Measurements from ENCODE around the gene NBEAL2. TPM values are rescaled to one million over a fixed set of nuclear protein-coding genes. Genes with fewer than 3 reads are reported as not detected.
"Not testable (repeated sequence)": the region's sequence is repeated elsewhere in the genome, so short reads cannot be mapped to it uniquely, and the experiment has no call there.

Gene NBEAL2
- total RNA-seq, 1 donor from 2014 or later = 122 TPM

- no peak for DNase-seq (ENCODE audit: low spot score)
Measured at GRCh38 chr3:47010910-47011309, 31.4 kb downstream of the NBEAL2 start.

- no peak for DNase-seq (ENCODE audit: low spot score)
Measured at GRCh38 chr3:47011371-47011770, 31.9 kb downstream of the NBEAL2 start.

GRCh38 chr3:47012342-47013230, 33.1 kb downstream of the NBEAL2 start:
- peak; percentile 40 for DNase-seq (ENCODE audit: low spot score)

GRCh38 chr3:47013231-47013630, 33.8 kb downstream of the NBEAL2 start:
- no peak for DNase-seq (ENCODE audit: low spot score)

GRCh38 chr3:47014036-47014435, 34.6 kb downstream of the NBEAL2 start:
- no peak for DNase-seq (ENCODE audit: low spot score)

GRCh38 chr3:47015151-47015550, 35.7 kb downstream of the NBEAL2 start:
- no peak for DNase-seq (ENCODE audit: low spot score)

GRCh38 chr3:47016086-47016933, 36.8 kb downstream of the NBEAL2 start:
- no peak for DNase-seq (ENCODE audit: low spot score)

- DNase-seq (ENCODE audit: low spot score) = no peak
Measured at GRCh38 chr3:47016934-47017435, 37.5 kb downstream of the NBEAL2 start.

GRCh38 chr3:47017504-47018268, 38.2 kb downstream of the NBEAL2 start:
- DNase-seq (ENCODE audit: low spot score) = no peak

- DNase-seq (ENCODE audit: low spot score) = no peak
Measured at GRCh38 chr3:47018269-47018611, 38.8 kb downstream of the NBEAL2 start.

GRCh38 chr3:47019201-47019600, 39.7 kb downstream of the NBEAL2 start:
- no peak for DNase-seq (ENCODE audit: low spot score)

- no peak for DNase-seq (ENCODE audit: low spot score)
Measured at GRCh38 chr3:47020311-47020710, 40.8 kb downstream of the NBEAL2 start.

- no peak for DNase-seq (ENCODE audit: low spot score)
Measured at GRCh38 chr3:47022641-47023071, 43.2 kb downstream of the NBEAL2 start.

GRCh38 chr3:47024932-47025331, 45.5 kb downstream of the NBEAL2 start:
- DNase-seq (ENCODE audit: low spot score) = no peak

- not testable (repeated sequence) for DNase-seq (ENCODE audit: low spot score)
Measured at GRCh38 chr3:47026432-47026831, 47.0 kb downstream of the NBEAL2 start.

- no peak for DNase-seq (ENCODE audit: low spot score)
Measured at GRCh38 chr3:47028146-47028545, 48.7 kb downstream of the NBEAL2 start.

- DNase-seq (ENCODE audit: low spot score) = no peak
Measured at GRCh38 chr3:47028667-47029066, 49.2 kb downstream of the NBEAL2 start.

GRCh38 chr3:47031041-47031440, 51.6 kb downstream of the NBEAL2 start:
- DNase-seq (ENCODE audit: low spot score) = not testable (repeated sequence)

GRCh38 chr3:47034868-47035489, 55.5 kb downstream of the NBEAL2 start:
- no peak for DNase-seq (ENCODE audit: low spot score)

- no peak for DNase-seq (ENCODE audit: low spot score)
Measured at GRCh38 chr3:47035645-47036044, 56.2 kb downstream of the NBEAL2 start.

- DNase-seq (ENCODE audit: low spot score) = no peak
Measured at GRCh38 chr3:47036145-47036544, 56.7 kb downstream of the NBEAL2 start.
